Activated CD8-positive, alpha-beta memory T cell treated with anti-CD3 and anti-CD28 coated beads for 1 hour (primary cell): ENCODE results near the gene FEV.

Experiments
- DNase-seq, 2 donors: peaks; one replicate each; pipeline ENCODE4 v3.0.0-alpha.2; 2020; ENCODE audit warnings: low read depth in 1 of 2; ENCODE audit errors: extremely low read depth in 1 of 2

FEV gene

GRCh38 chr2:218993345-218994315 is 8.6 kb upstream of the FEV start, which contains the start of gene CRYBA2:
Gene CRYBA2, minus strand, starts transcription at chr2:218993422. Its CDS starts 246 bp downstream, at chr2:218993176.
- DNase-seq = no peak

GRCh38 chr2:218992703-218993344 is 7.8 kb upstream of the FEV start:
- DNase-seq = no peak

GRCh38 chr2:218992196-218992595 is 7.2 kb upstream of the FEV start:
- DNase-seq = no peak

GRCh38 chr2:218991674-218992168 is 6.7 kb upstream of the FEV start:
- no peak for DNase-seq

- no peak for DNase-seq
Measured at GRCh38 chr2:218990612-218991011, 5.6 kb upstream of the FEV start.

- no peak for DNase-seq
Measured at GRCh38 chr2:218990052-218990451, 5.1 kb upstream of the FEV start.

- DNase-seq = no peak
Measured at GRCh38 chr2:218988650-218989049, 3.7 kb upstream of the FEV start.

- DNase-seq = no peak
Measured at GRCh38 chr2:218988164-218988563, 3.2 kb upstream of the FEV start.

GRCh38 chr2:218986148-218986761 is 1.3 kb upstream of the FEV start:
- DNase-seq = no peak

GRCh38 chr2:218985325-218986091 is 524 bp upstream of the FEV start:
- no peak for DNase-seq

- DNase-seq = no peak
Measured at GRCh38 chr2:218984239-218985020, 554 bp downstream of the FEV start.

- no peak for DNase-seq
Measured at GRCh38 chr2:218983934-218984238, 1.1 kb downstream of the FEV start.

GRCh38 chr2:218983263-218983933 is 1.6 kb downstream of the FEV start:
- no peak for DNase-seq

- DNase-seq = no peak
Measured at GRCh38 chr2:218982586-218983262, 2.3 kb downstream of the FEV start.

- no peak for DNase-seq
Measured at GRCh38 chr2:218981881-218982585, 3.0 kb downstream of the FEV start.

GRCh38 chr2:218981390-218981880 is 3.5 kb downstream of the FEV start:
- DNase-seq = no peak

GRCh38 chr2:218980735-218981389 is 4.1 kb downstream of the FEV start:
- no peak for DNase-seq
